ENCODE data around the gene ZFX.
"Not testable (repeated sequence)": the region's sequence is repeated elsewhere in the genome, so short reads cannot be mapped to it uniquely, and the experiment has no call there.

ZFX gene

GRCh38 chrX:24149351-24150050, at the start of gene ZFX:
Gene ZFX (plus strand): TSS chrX:24149729. CDS start chrX:24172743, 23,014 bp downstream.
- peak; percentile 40 for DNase-seq (ENCODE audit: low spot score)

GRCh38 chrX:24100713-24101112, 48.8 kb upstream of the ZFX start:
- DNase-seq (ENCODE audit: low spot score) = no peak

- no peak for DNase-seq (ENCODE audit: low spot score)
Measured at GRCh38 chrX:24110069-24110468, 39.5 kb upstream of the ZFX start.

GRCh38 chrX:24113181-24113580, 36.3 kb upstream of the ZFX start:
- DNase-seq (ENCODE audit: low spot score) = no peak

- DNase-seq (ENCODE audit: low spot score) = peak; percentile 70
Measured at GRCh38 chrX:24117258-24117657, 32.3 kb upstream of the ZFX start.

- no peak for DNase-seq (ENCODE audit: low spot score)
Measured at GRCh38 chrX:24124244-24124799, 25.2 kb upstream of the ZFX start.

- DNase-seq (ENCODE audit: low spot score) = no peak
Measured at GRCh38 chrX:24125028-24125612, 24.4 kb upstream of the ZFX start.

- DNase-seq (ENCODE audit: low spot score) = peak; percentile 8
Measured at GRCh38 chrX:24131476-24131875, 18.1 kb upstream of the ZFX start.

- DNase-seq (ENCODE audit: low spot score) = no peak
Measured at GRCh38 chrX:24133312-24133711, 16.2 kb upstream of the ZFX start.

GRCh38 chrX:24135768-24136167, 13.8 kb upstream of the ZFX start:
- DNase-seq (ENCODE audit: low spot score) = not testable (repeated sequence)

- no peak for DNase-seq (ENCODE audit: low spot score)
Measured at GRCh38 chrX:24137192-24137591, 12.3 kb upstream of the ZFX start.

- not testable (repeated sequence) for DNase-seq (ENCODE audit: low spot score)
Measured at GRCh38 chrX:24143982-24144381, 5.5 kb upstream of the ZFX start.

- DNase-seq (ENCODE audit: low spot score) = no peak
Measured at GRCh38 chrX:24144528-24144927, 5.0 kb upstream of the ZFX start.

GRCh38 chrX:24145303-24146186, 4.0 kb upstream of the ZFX start:
- DNase-seq (ENCODE audit: low spot score) = peak; percentile 12

GRCh38 chrX:24146283-24146949, 3.1 kb upstream of the ZFX start:
- DNase-seq (ENCODE audit: low spot score) = no peak

- DNase-seq (ENCODE audit: low spot score) = no peak
Measured at GRCh38 chrX:24147165-24147564, 2.4 kb upstream of the ZFX start.

GRCh38 chrX:24148121-24148520, 1.4 kb upstream of the ZFX start:
- no peak for DNase-seq (ENCODE audit: low spot score)

- peak; percentile 25 for DNase-seq (ENCODE audit: low spot score)
Measured at GRCh38 chrX:24148535-24149350, 786 bp upstream of the ZFX start.

- peak; percentile 87 for DNase-seq (ENCODE audit: low spot score)
Measured at GRCh38 chrX:24150051-24150790, 692 bp downstream of the ZFX start.

- DNase-seq (ENCODE audit: low spot score) = no peak
Measured at GRCh38 chrX:24150898-24151297, 1.4 kb downstream of the ZFX start.

All from AG20443 (cell line).